ENCODE measurements around the gene BPNT1.

DNA sequence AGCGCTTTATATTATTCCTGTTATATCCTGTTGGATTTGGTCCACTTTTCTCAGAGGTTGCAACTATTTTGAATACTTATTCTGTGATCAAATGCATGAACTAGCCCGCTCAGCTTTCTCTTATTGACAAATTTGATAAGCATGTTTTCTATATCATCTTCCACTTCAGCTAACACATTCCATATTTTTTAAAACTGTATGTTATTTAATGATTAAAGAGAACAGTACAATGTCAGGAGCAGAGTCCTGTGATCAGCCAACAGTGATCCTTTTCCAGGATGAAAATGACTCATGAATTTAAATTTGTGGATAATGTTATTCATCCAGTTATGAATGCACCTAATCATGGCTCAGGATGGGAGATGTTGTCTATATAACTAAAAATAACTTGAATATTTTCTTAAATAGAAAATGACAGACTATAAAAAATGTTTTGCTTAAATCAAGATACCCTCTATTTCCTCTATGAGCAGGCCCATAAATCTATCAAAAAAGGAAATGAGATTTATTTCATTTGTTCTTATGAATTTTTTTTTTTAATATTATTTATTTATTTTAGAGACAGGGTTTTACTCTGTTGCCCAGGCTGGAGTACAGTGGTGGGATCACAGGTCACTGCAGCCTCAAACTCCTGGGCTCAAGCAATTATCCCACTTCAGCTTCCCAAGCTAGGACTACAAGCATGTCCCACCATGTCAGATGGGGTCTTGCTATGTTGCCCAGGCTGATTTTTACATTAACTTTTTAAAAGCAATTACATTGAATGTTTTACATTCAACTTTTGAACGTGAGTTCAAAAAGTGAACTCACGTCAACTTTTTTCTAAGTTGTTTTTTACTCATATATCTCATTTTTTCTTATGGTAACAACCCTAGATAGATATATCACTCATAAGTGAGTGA lies 12.5 kb downstream of the BPNT1 start:
- TF ChIP-seq, protein P1, sequence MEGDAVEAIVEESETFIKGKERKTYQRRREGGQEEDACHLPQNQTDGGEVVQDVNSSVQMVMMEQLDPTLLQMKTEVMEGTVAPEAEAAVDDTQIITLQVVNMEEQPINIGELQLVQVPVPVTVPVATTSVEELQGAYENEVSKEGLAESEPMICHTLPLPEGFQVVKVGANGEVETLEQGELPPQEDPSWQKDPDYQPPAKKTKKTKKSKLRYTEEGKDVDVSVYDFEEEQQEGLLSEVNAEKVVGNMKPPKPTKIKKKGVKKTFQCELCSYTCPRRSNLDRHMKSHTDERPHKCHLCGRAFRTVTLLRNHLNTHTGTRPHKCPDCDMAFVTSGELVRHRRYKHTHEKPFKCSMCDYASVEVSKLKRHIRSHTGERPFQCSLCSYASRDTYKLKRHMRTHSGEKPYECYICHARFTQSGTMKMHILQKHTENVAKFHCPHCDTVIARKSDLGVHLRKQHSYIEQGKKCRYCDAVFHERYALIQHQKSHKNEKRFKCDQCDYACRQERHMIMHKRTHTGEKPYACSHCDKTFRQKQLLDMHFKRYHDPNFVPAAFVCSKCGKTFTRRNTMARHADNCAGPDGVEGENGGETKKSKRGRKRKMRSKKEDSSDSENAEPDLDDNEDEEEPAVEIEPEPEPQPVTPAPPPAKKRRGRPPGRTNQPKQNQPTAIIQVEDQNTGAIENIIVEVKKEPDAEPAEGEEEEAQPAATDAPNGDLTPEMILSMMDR (IDR thresholded peaks at IDR 0.05 in 2 of 3, conservative IDR thresholded peaks at IDR 0.05 in 1 of 3; ENCODE audit: borderline replicate concordance in 1 of 3, insufficient read depth in 1 of 3, low read depth in 2 of 3, low read length in 2 of 3) = no peak
- TF ChIP-seq POLR2A (IDR thresholded peaks at IDR 0.05; ENCODE audit: borderline replicate concordance, extremely low read depth, insufficient read depth, insufficient read length) (no peak), RAD21 (IDR thresholded peaks at IDR 0.05; ENCODE audit: low read depth) (no peak), POLR2AphosphoS5 (IDR thresholded peaks at IDR 0.05; ENCODE audit: low read depth, low read length) (no peak), EZH2phosphoT487 (IDR thresholded peaks at IDR 0.05; ENCODE audit: borderline replicate concordance) (no peak), JUND (IDR thresholded peaks at IDR 0.05) (no peak), YY1 (IDR thresholded peaks at IDR 0.05; ENCODE audit: extremely low read depth, insufficient replicate concordance, low read depth, low read length) (no peak), EZH2 (IDR thresholded peaks at IDR 0.05) (no peak), ZNF274 (IDR thresholded peaks at IDR 0.05; ENCODE audit: low read depth, low read length) (no peak), ELF1 (IDR thresholded peaks at IDR 0.05; ENCODE audit: borderline replicate concordance, low read depth) (no peak), EGR1 (IDR thresholded peaks at IDR 0.05; ENCODE audit: low read depth) (no peak), SRF (IDR thresholded peaks at IDR 0.05; ENCODE audit: low read depth) (no peak)
- TF ChIP-seq, protein P2, sequence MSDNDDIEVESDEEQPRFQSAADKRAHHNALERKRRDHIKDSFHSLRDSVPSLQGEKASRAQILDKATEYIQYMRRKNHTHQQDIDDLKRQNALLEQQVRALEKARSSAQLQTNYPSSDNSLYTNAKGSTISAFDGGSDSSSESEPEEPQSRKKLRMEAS (IDR thresholded peaks at IDR 0.05) = no peak
- TF ChIP-seq, protein P3, sequence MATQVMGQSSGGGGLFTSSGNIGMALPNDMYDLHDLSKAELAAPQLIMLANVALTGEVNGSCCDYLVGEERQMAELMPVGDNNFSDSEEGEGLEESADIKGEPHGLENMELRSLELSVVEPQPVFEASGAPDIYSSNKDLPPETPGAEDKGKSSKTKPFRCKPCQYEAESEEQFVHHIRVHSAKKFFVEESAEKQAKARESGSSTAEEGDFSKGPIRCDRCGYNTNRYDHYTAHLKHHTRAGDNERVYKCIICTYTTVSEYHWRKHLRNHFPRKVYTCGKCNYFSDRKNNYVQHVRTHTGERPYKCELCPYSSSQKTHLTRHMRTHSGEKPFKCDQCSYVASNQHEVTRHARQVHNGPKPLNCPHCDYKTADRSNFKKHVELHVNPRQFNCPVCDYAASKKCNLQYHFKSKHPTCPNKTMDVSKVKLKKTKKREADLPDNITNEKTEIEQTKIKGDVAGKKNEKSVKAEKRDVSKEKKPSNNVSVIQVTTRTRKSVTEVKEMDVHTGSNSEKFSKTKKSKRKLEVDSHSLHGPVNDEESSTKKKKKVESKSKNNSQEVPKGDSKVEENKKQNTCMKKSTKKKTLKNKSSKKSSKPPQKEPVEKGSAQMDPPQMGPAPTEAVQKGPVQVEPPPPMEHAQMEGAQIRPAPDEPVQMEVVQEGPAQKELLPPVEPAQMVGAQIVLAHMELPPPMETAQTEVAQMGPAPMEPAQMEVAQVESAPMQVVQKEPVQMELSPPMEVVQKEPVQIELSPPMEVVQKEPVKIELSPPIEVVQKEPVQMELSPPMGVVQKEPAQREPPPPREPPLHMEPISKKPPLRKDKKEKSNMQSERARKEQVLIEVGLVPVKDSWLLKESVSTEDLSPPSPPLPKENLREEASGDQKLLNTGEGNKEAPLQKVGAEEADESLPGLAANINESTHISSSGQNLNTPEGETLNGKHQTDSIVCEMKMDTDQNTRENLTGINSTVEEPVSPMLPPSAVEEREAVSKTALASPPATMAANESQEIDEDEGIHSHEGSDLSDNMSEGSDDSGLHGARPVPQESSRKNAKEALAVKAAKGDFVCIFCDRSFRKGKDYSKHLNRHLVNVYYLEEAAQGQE (IDR thresholded peaks at IDR 0.05; ENCODE audit: low read depth) = no peak
